OCI-LY1 (cell line): ENCODE data around the gene PPP1CB.

Experiments
- H2AFZ ChIP-seq: fragments of 200-600 bp; sonication (generic), shearing (Covaris generic); 2 replicates; pipeline ENCODE4 v1.6.0; 2014; ENCODE audit warnings: antibody characterized with exemption, mild to moderate bottlenecking, low read length
- H3F3A ChIP-seq: fragments of 200-600 bp; sonication (generic), shearing (Covaris generic); 2 replicates; pipeline ENCODE4 v1.6.0; 2014; ENCODE audit warnings: mild to moderate bottlenecking, antibody characterized with exemption, low read length, moderate library complexity; ENCODE audit not compliant: insufficient read depth
- H3K27ac ChIP-seq: fragments of 200-600 bp; sonication (generic); 2 replicates; pipeline ENCODE4 v1.5.1; 2014; ENCODE audit warnings: low read length, mixed run types, mild to moderate bottlenecking, low read depth; ENCODE audit not compliant: poor library complexity, severe bottlenecking
- H3K27me3 ChIP-seq: fragments of 200-600 bp; sonication (generic); 2 replicates; pipeline ENCODE4 v1.6.0; 2014; ENCODE audit warnings: antibody characterized with exemption, mild to moderate bottlenecking, low read length, moderate library complexity; ENCODE audit not compliant: insufficient read depth
- H3K36me3 ChIP-seq: fragments of 200-600 bp; sonication (generic); 2 replicates; pipeline ENCODE4 v1.6.1; 2014; ENCODE audit warnings: mild to moderate bottlenecking, antibody characterized with exemption, low read length, moderate library complexity, mixed read lengths; ENCODE audit not compliant: insufficient read depth
- H3K4me1 ChIP-seq: fragments of 200-600 bp; sonication (generic); 2 replicates; pipeline ENCODE4 v1.5.1; 2014; ENCODE audit warnings: mild to moderate bottlenecking, low read length, moderate library complexity; ENCODE audit not compliant: insufficient read depth, severe bottlenecking
- H3K4me2 ChIP-seq: fragments of 200-600 bp; sonication (generic), shearing (Covaris generic); 2 replicates; pipeline ENCODE4 v1.6.1; 2014; ENCODE audit warnings: low read length
- H3K4me3 ChIP-seq: fragments of 200-600 bp; sonication (generic); 2 replicates; pipeline ENCODE4 v1.5.1; 2014; ENCODE audit warnings: low read length, low read depth, mild to moderate bottlenecking, mixed read lengths; ENCODE audit not compliant: poor library complexity, severe bottlenecking
- H3K79me2 ChIP-seq: fragments of 200-600 bp; shearing (Covaris generic); 2 replicates; pipeline ENCODE4 v1.6.1; 2016; ENCODE audit warnings: mixed run types, low read length, mixed read lengths; ENCODE audit not compliant: insufficient read depth
- H3K9ac ChIP-seq: fragments of 200-600 bp; sonication (generic), shearing (Covaris generic); 2 replicates; pipeline ENCODE4 v1.6.1; 2014; ENCODE audit warnings: mild to moderate bottlenecking, low read length, mixed read lengths
- H3K9me2 ChIP-seq: fragments of 200-600 bp; sonication (generic), shearing (Covaris generic); 2 replicates; pipeline ENCODE4 v1.6.1; 2014; ENCODE audit warnings: low read depth, mild to moderate bottlenecking, low read length, mixed read lengths
- H3K9me3 ChIP-seq: fragments of 200-600 bp; shearing (Covaris generic); 2 replicates; pipeline ENCODE4 v1.6.1; 2014; ENCODE audit warnings: low read length, mixed read lengths
- H4K20me1 ChIP-seq: fragments of 200-600 bp; sonication (generic), shearing (Covaris generic); 2 replicates; pipeline ENCODE4 v1.6.0; 2016; ENCODE audit warnings: mild to moderate bottlenecking, low read length; ENCODE audit not compliant: insufficient read depth
- EZH2 ChIP-seq: fragments of 200-600 bp; sonication (generic), shearing (Covaris generic); IDR thresholded peaks from 2 replicates; pipeline ENCODE4 v1.8.0; 2017; ENCODE audit warnings: borderline replicate concordance, mixed run types, mild to moderate bottlenecking, antibody characterized with exemption, low read length, moderate library complexity, mixed read lengths
- TF ChIP-seq, protein P1 (sequence below): fragments of 200-600 bp; sonication (generic), shearing (Covaris generic); IDR thresholded peaks from 2 replicates; pipeline ENCODE4 v1.5.1; 2017; ENCODE audit warnings: mild to moderate bottlenecking, antibody characterized with exemption, low read length, moderate library complexity, mixed read lengths

Gene PPP1CB

GRCh38 chr2:28824870-28825269, 73.2 kb downstream of the PPP1CB start:
- Histone ChIP-seq H3F3A (no peaks in the 10 kb centered on the region), H4K20me1 (no peaks in the 10 kb centered on the region), H3K27ac (no peak overlapping the region), H3K36me3 (no peaks in the 10 kb centered on the region; the same call in 1 of the 2 replicates), H3K9ac (no peak overlapping the region), H3K4me1 (no peaks in the 10 kb centered on the region), H3K9me2 (no peaks in the 10 kb centered on the region), H3K4me3 (no peak overlapping the region), H2AFZ (no peak overlapping the region), H3K27me3 (no peaks in the 10 kb centered on the region), H3K9me3 (no peaks in the 10 kb centered on the region), H3K79me2 (no peaks in the 10 kb centered on the region), H3K4me2 (no peak overlapping the region)
- TF ChIP-seq EZH2: no peak
- TF ChIP-seq, protein P1, sequence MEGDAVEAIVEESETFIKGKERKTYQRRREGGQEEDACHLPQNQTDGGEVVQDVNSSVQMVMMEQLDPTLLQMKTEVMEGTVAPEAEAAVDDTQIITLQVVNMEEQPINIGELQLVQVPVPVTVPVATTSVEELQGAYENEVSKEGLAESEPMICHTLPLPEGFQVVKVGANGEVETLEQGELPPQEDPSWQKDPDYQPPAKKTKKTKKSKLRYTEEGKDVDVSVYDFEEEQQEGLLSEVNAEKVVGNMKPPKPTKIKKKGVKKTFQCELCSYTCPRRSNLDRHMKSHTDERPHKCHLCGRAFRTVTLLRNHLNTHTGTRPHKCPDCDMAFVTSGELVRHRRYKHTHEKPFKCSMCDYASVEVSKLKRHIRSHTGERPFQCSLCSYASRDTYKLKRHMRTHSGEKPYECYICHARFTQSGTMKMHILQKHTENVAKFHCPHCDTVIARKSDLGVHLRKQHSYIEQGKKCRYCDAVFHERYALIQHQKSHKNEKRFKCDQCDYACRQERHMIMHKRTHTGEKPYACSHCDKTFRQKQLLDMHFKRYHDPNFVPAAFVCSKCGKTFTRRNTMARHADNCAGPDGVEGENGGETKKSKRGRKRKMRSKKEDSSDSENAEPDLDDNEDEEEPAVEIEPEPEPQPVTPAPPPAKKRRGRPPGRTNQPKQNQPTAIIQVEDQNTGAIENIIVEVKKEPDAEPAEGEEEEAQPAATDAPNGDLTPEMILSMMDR: no peak

- no peak overlapping the region for H3K9ac ChIP-seq
- H3K4me3 ChIP-seq: no peak overlapping the region
- H3K4me2 ChIP-seq: no peak overlapping the region
- no peaks in the 10 kb centered on the region for H3K27me3 ChIP-seq
- H3F3A ChIP-seq: no peaks in the 10 kb centered on the region
- H3K36me3 ChIP-seq: no peaks in the 10 kb centered on the region; the same call in 1 of the 2 replicates
- no peaks in the 10 kb centered on the region for H3K4me1 ChIP-seq
- H3K9me2 ChIP-seq: no peaks in the 10 kb centered on the region
- TF ChIP-seq EZH2: no peak
- TF ChIP-seq, protein P1: no peak
- H4K20me1 ChIP-seq: no peaks in the 10 kb centered on the region
- no peak overlapping the region for H2AFZ ChIP-seq
- H3K79me2 ChIP-seq: no peaks in the 10 kb centered on the region
- no peak overlapping the region for H3K27ac ChIP-seq
- no peaks in the 10 kb centered on the region for H3K9me3 ChIP-seq
These were observed 76.8 kb downstream of the PPP1CB start for GRCh38 chr2:28828382-28828781.

- Histone ChIP-seq H3K27me3 (no peaks in the 10 kb centered on the region), H4K20me1 (no peaks in the 10 kb centered on the region), H3K79me2 (no peaks in the 10 kb centered on the region), H3K36me3 (no peaks in the 10 kb centered on the region), H3F3A (no peaks in the 10 kb centered on the region), H3K27ac (no peak overlapping the region), H3K9ac (no peak overlapping the region), H3K9me2 (no peaks in the 10 kb centered on the region), H2AFZ (no peak overlapping the region), H3K4me3 (no peak overlapping the region), H3K9me3 (no peaks in the 10 kb centered on the region), H3K4me2 (no peak overlapping the region), H3K4me1 (no peaks in the 10 kb centered on the region)
- TF ChIP-seq, protein P1: no peak
- TF ChIP-seq EZH2: no peak
These were observed 82.3 kb downstream of the PPP1CB start for GRCh38 chr2:28833740-28834470.
